Right lobe of liver (tissue), 6 donors: ENCODE results near the gene ULBP3. TPM values are rescaled to one million over a fixed set of nuclear protein-coding genes. Genes with fewer than 3 reads are reported as not detected.

Experiments used
- ATAC-seq, 4 donors: fragments of 200-7000 bp; cut with Tn5 transposase; one replicate each; pipeline ENCODE4 v1.9.1; 2020; ENCODE audit warnings: mild to moderate bottlenecking in 4 of 4, moderate library complexity in 4 of 4
- DNase-seq, 3 donors: peaks; one replicate each; pipeline ENCODE4 v3.0.0-alpha.2; 2020
- H3K27ac ChIP-seq, 3 donors: fragments of 200-600 bp; one replicate each; pipeline ENCODE4 v1.8.0; 2022
- H3K27me3 ChIP-seq, 2 donors: fragments of 200-600 bp; one replicate each; pipeline ENCODE4 v1.8.0; 2022
- H3K36me3 ChIP-seq, 4 donors: fragments of 200-600 bp; sonication (generic) in 1 of 4; one replicate each; pipeline versions ENCODE4 v1.5.1 to v1.8.0; 2017 to 2022; ENCODE audit warnings: control low read depth in 1 of 4
- H3K4me1 ChIP-seq, 4 donors: fragments of 200-600 bp; sonication (generic) in 1 of 4; one replicate each; pipeline versions ENCODE4 v1.5.1 to v1.8.0; 2017 to 2022; ENCODE audit warnings: control low read depth in 1 of 4
- H3K4me3 ChIP-seq, 3 donors: fragments of 200-600 bp; one replicate each; pipeline ENCODE4 v1.8.0; 2022
- H3K9me3 ChIP-seq, 4 donors: fragments of 200-600 bp; sonication (generic) in 1 of 4; one replicate each; pipeline versions ENCODE4 v1.5.1 to v1.8.0; 2017 to 2022; ENCODE audit warnings: control low read depth in 1 of 4
- POLR2A ChIP-seq: fragments of 450-650 bp; IDR thresholded peaks from one replicate; pipeline ENCODE4 v1.6.1; 2017; ENCODE audit warnings: antibody characterized with exemption, mild to moderate bottlenecking
- WGBS: methylation state at CpG from one replicate; pipeline ENCODE4 v1.1.6; 2018; ENCODE audit warnings: low coverage, low lambda C conversion rate; ENCODE audit not compliant: insufficient coverage; ENCODE audit errors: missing lambda C conversion rate; 5-methylcytosine and 5-hydroxymethylcytosine counted together
- intact Hi-C, 2 donors: fragments of 100-400 bp; cut with DNase I; formaldehyde crosslinking; loops; one replicate each; pipeline versions ENCODE4 v1.11.2 to v1.14.1; 2022
- long read RNA-seq: library from polyadenylated mRNA; unstranded; transcript quantifications from one replicate; pipeline ENCODE4 v2.0.0, GENCODE V29; 2019
- total RNA-seq, 6 experiments: library from RNA; depleted of rRNA in 2 of 6; stranded (reverse); fragments of >200 nt in 2 of 6; fragmentation: NEBNext Ultra II Directional in 3 of 6; extraction: Animal tissue kit (Norgen Biotek cat#: 25700) in 3 of 6; gene quantifications; one replicate each; pipeline versions ENCODE4 v1.1.0 to v1.2.4, GENCODE V29; 2016 to 2023
- TF ChIP-seq, protein P1 (sequence below), 4 donors: fragments of 200-600 bp in 3 of 4; fragments of 450-650 bp in 1 of 4; IDR thresholded peaks; one replicate each; pipeline versions ENCODE4 v1.5.1 to v1.8.0; 2016 to 2022; ENCODE audit warnings: antibody characterized with exemption in 4 of 4, mild to moderate bottlenecking in 2 of 4
- donor health status: DM: no; HTN: yes; CAD: no.
- donor health status: DM: no; HTN: no; CAD: no.
- donor health status: DM: no; HTN: no; CAD: no.
- donor health status: DM: no; HTN: yes; CAD: no.
- donor health status: DM: no; HTN: yes; CAD: no.

Gene ULBP3
- 1 to 10 TPM in 3 of 6 experiments, under 1 TPM in 3; 0.34 to 1.7 (median 0.89) TPM for total RNA-seq
- long read RNA-seq, result 0 reads

DNA sequence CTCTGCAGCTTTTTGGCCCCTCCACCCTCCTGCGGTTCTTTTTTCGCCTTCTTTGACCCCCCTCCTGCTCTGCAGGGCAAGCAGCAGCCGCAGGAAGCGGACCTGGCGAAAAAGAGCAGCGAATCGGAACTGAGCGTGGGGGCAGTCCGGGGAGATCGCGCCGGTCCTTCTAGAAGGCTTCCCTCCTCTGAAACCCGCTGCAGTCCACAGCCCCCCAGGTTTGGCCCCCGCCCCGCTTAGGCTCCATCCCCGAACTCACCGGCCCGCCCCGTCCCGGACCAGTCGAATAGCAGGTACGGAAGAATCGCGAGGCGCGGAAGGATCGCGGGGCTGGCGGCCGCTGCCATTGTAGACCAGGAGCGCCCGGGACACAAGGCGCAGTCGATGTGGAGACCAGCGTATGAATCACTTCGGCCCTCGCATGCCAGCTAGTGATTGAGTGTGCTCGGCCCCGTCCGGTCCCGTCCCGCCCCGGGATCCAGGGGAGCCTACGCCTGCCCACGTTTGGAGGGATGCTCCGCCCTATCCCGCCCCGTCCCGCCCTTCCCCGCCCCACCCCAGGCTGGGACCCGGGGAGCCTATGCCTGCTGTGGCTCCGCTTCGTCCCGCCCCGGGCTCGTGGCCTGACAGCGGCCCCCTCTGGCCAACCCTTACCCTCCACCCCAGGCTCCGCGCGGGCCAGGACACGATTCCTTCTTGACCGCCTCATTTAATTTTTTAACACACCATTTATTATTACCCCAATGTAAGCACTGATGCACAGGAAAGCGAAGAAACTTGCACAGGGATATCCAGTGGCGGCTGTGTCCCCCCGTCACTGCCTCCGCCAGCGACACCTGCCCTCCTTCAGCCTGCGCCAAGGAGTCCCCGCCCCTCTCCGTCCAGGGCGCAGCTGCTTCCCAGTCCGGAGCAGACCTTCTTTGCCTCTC, at the start of gene ULBP3:
TSS of gene ULBP3 (minus strand) at position 402 of the 929 bp plus-strand sequence. CDS start at position 347, 55 bp downstream.
- intact Hi-C loops, result no loop called here
- H3K4me3 ChIP-seq, result peak within 1 kb of the TSS; percentile 56 to 63 (median 62)
- WGBS, result 13% methylated on average over 23 of the region's 72 CpGs

GRCh38 chr6:150118627-150119026, 49.7 kb upstream of the ULBP3 start:
- intact Hi-C loops, result no loop called here
- H3K9me3 ChIP-seq, result no peaks in the 10 kb centered on the region
- peak; percentile 16 to 60 (median 40) for ATAC-seq
- TF ChIP-seq, protein P1, sequence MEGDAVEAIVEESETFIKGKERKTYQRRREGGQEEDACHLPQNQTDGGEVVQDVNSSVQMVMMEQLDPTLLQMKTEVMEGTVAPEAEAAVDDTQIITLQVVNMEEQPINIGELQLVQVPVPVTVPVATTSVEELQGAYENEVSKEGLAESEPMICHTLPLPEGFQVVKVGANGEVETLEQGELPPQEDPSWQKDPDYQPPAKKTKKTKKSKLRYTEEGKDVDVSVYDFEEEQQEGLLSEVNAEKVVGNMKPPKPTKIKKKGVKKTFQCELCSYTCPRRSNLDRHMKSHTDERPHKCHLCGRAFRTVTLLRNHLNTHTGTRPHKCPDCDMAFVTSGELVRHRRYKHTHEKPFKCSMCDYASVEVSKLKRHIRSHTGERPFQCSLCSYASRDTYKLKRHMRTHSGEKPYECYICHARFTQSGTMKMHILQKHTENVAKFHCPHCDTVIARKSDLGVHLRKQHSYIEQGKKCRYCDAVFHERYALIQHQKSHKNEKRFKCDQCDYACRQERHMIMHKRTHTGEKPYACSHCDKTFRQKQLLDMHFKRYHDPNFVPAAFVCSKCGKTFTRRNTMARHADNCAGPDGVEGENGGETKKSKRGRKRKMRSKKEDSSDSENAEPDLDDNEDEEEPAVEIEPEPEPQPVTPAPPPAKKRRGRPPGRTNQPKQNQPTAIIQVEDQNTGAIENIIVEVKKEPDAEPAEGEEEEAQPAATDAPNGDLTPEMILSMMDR (IDR thresholded peaks at IDR 0.05), result no peak
- TF ChIP-seq POLR2A, result no peak
- no peaks in the 10 kb centered on the region for H3K27me3 ChIP-seq
- no peaks in the 10 kb centered on the region for H3K4me1 ChIP-seq
- H3K4me3 ChIP-seq, result no peak overlapping the region
- DNase-seq, result no peak
- no peaks in the 10 kb centered on the region for H3K36me3 ChIP-seq
- whole genome bisulfite sequencing, result 57% methylated on average over 8 of the region's 9 CpGs
- H3K27ac ChIP-seq, result no peak overlapping the region

More for the DNA sequence above, at the start of gene ULBP3:
- H3K27me3 ChIP-seq, result no peaks in the 10 kb centered on the region
- DNase-seq (peak; percentile 88 to 93 (median 90)), ATAC-seq (peak; percentile 92 to 95 (median 94))
- no peaks in the 10 kb centered on the region for H3K9me3 ChIP-seq
- H3K27ac ChIP-seq, result peak within 1 kb of the TSS in 1 of 3 donors; percentile 29
- H3K36me3 ChIP-seq, result no peaks in the 10 kb centered on the region
- H3K4me1 ChIP-seq, result no peaks in the 10 kb centered on the region
- TF ChIP-seq POLR2A, result peak; percentile 70
- TF ChIP-seq, protein P1 (IDR thresholded peaks at IDR 0.05), result peak; percentile 26 to 52 (median 50)

- ATAC-seq (no peak), DNase-seq (no peak)
- no peak for TF ChIP-seq POLR2A
- TF ChIP-seq, protein P1 (IDR thresholded peaks at IDR 0.05), result no peak
- Histone ChIP-seq H3K36me3 (no peaks in the 10 kb centered on the region), H3K27me3 (no peaks in the 10 kb centered on the region), H3K9me3 (no peaks in the 10 kb centered on the region), H3K4me3 (no peak overlapping the region), H3K27ac (no peak overlapping the region), H3K4me1 (no peaks in the 10 kb centered on the region)
- WGBS, result 83% methylated on average over 5 of the region's 6 CpGs
- intact Hi-C loops, result no loop called here
These were observed 49.3 kb upstream of the ULBP3 start for GRCh38 chr6:150118203-150118602.

- 76% methylated on average over 2 of the region's 8 CpGs for WGBS
- no peak for TF ChIP-seq POLR2A
- TF ChIP-seq, protein P1 (IDR thresholded peaks at IDR 0.05), result no peak
- H3K27me3 ChIP-seq, result no peaks in the 10 kb centered on the region
- ATAC-seq, result no peak
- H3K27ac ChIP-seq, result no peak overlapping the region
- no peaks in the 10 kb centered on the region for H3K9me3 ChIP-seq
- intact Hi-C loops, result no loop called here
- no peaks in the 10 kb centered on the region for H3K4me1 ChIP-seq
- no peaks in the 10 kb centered on the region for H3K36me3 ChIP-seq
- H3K4me3 ChIP-seq, result no peak overlapping the region
- no peak for DNase-seq
These were observed 47.4 kb upstream of the ULBP3 start for GRCh38 chr6:150116200-150116800.
